Breast epithelium (tissue), 3 donors: Measurements from ENCODE around the gene RAPGEF1.

Experiments used
- POLR2A ChIP-seq: fragments of 450-650 bp; IDR thresholded peaks from one replicate; pipeline ENCODE4 v1.6.1; 2016; ENCODE audit warnings: antibody characterized with exemption, mild to moderate bottlenecking, moderate library complexity
- POLR2AphosphoS5 ChIP-seq, 3 donors: sonication (generic); formaldehyde crosslinking; IDR thresholded peaks; one replicate each; pipeline ENCODE4 v1.6.1; 2017; ENCODE audit warnings: antibody characterized with exemption in 3 of 3
- TF ChIP-seq, protein P1 (sequence below), 3 donors: fragments of 450-650 bp; IDR thresholded peaks; one replicate each; pipeline ENCODE4 v1.5.1; 2016 to 2017; ENCODE audit warnings: antibody characterized with exemption in 3 of 3, mild to moderate bottlenecking in 3 of 3, moderate library complexity in 3 of 3

DNA sequence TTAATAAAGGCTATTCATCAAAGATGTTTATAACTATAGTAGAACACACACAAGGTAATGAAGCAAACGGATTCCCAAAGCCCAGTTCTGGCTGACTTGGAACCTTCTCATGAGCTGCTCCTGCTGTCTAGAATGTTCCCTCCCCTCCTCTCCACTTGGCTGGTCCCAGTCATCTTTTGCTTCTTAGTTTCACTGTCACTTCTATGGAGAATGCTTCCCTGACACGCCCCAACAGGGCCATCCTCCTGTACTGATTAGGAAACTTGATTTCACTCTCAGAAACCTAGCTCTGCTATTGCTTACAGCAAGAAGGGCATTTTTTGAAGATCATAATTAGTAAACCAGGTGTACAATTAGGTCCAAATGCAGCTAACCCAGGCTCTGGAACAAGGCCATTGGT is 3.2 kb upstream of the RAPGEF1 start:
- TF ChIP-seq, protein P1, sequence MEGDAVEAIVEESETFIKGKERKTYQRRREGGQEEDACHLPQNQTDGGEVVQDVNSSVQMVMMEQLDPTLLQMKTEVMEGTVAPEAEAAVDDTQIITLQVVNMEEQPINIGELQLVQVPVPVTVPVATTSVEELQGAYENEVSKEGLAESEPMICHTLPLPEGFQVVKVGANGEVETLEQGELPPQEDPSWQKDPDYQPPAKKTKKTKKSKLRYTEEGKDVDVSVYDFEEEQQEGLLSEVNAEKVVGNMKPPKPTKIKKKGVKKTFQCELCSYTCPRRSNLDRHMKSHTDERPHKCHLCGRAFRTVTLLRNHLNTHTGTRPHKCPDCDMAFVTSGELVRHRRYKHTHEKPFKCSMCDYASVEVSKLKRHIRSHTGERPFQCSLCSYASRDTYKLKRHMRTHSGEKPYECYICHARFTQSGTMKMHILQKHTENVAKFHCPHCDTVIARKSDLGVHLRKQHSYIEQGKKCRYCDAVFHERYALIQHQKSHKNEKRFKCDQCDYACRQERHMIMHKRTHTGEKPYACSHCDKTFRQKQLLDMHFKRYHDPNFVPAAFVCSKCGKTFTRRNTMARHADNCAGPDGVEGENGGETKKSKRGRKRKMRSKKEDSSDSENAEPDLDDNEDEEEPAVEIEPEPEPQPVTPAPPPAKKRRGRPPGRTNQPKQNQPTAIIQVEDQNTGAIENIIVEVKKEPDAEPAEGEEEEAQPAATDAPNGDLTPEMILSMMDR (IDR thresholded peaks at IDR 0.05): no peak
- TF ChIP-seq POLR2A (no peak), POLR2AphosphoS5 (IDR thresholded peaks at IDR 0.05) (no peak)
